HG02852 (cell line): ENCODE measurements around the gene EPB41L4B.

Source experiments
- ATAC-seq: cut with Tn5 transposase; IDR thresholded peaks from one replicate; pipeline ENCODE4 v1.9.1; 2021; ENCODE audit warnings: mild to moderate bottlenecking, moderate library complexity; ENCODE audit not compliant: unreplicated experiment

EPB41L4B gene

DNA sequence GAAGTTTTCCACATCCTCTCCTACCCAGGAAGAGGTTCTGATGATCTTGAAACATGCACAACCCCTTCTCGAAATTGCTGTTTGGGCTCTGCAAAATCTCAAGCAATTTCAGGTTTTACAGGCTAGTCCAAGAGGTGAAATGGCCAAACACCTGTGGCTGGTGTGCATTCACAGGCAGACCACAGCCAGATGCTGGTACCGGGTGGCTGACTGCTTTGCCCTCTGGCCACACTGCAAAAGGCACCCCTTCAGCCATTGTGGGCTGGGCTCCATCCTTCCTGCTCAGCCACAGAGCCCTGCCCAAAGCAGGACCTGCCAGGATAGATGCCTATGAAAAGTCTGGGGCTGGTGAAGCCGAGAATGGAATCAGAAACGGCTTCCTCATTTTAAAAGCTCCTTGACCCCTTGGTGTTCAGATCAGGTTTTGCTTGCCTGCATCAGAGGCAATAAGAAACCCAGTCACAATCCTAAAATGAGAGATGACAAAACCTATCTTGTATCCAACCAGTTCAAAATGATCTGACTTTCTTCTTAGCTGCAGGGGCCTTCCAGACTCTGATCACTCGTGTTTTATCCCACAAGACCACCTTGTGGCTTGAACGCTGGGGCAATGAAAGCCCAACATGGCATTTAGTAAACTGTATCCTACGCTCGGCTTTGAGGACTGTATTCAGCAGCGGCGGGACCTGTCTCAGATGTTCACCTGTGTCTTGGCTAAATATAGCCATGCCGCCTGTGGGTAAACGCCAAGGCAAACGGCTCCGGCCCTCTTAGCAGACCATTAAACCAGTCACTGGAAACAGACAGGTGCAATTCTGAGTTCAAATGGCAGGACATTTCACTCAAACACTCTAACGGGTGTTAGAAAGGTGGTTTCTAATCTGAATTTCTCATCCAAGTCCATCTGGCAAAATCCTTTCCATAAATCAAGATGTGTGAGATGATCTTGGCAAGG lies 49.6 kb downstream of the EPB41L4B start:
- no peak for ATAC-seq

DNA sequence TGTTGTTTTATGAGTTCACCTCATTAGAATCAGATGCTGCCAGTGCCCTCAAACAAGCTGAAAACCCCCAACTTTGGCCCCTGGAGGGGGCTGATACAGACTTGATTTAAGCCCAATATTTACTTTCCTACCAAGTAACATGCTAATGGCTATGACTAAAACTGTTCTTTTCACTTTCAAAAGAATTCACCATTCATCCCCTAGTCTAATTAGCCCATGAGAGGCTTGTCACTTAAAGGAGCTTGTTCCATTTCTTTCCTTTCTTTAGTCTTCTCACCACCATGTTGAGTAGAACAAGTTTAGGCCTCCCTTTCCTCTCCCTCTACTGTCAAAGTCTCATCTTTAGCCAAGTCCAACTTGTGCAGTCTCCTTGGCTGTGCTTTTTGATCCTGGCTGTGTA lies 50.4 kb downstream of the EPB41L4B start:
- ATAC-seq: no peak

DNA sequence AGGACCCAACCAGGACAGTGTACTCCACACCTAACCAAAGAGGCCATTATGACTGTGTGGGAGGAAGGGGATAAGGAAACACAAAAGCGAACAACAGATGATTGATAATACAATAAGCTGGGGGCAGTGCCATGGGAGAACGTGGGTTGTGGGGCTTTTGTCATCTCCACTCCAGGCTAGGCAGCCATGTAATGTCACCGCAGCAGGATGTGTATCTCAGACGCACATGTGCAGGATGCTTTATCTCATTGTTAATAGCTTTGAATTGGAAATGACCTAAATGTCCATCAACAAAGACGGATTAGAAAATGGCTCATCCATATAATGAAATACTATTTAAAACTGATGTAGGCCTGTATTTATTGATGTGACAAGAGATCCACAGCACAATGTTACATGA lies 51.0 kb downstream of the EPB41L4B start:
- ATAC-seq: no peak

DNA sequence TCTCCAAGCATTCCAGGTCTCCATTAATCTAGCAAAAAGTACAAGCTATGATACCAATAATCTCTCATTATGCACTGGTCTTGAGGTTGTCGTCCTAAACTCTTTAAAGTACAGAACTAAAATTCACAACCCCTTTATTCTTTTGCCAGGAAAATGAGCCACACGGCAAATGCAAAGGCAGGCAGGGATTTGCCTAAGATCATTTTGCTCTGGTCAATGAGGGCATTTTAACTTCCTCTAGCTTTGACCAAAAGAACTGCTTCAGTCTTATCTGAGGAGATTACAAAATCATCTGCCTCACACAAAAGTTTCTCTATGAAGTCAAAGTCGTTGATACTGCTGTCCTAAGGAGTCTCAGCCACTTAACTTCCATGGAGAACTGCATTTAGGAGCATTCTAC lies 51.8 kb downstream of the EPB41L4B start:
- ATAC-seq: no peak

DNA sequence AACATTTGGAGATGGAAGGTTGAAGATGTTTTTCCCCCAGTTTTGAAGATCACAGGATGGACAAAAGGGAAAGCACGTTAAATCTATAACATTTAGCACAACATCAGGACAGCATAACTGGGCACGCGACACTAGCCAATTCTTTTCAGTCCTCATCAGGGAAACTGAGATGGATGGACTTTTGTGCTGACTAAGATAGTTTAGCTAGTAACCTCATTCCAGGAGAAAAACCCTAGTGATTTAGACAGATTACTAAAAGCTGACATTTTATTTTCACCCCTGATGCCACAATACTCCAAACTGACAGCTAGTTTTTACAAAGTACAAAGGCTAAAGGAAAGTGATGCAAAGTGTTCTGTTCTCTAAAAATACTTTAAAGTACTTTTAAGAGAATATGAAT lies 53.3 kb downstream of the EPB41L4B start:
- ATAC-seq: no peak

DNA sequence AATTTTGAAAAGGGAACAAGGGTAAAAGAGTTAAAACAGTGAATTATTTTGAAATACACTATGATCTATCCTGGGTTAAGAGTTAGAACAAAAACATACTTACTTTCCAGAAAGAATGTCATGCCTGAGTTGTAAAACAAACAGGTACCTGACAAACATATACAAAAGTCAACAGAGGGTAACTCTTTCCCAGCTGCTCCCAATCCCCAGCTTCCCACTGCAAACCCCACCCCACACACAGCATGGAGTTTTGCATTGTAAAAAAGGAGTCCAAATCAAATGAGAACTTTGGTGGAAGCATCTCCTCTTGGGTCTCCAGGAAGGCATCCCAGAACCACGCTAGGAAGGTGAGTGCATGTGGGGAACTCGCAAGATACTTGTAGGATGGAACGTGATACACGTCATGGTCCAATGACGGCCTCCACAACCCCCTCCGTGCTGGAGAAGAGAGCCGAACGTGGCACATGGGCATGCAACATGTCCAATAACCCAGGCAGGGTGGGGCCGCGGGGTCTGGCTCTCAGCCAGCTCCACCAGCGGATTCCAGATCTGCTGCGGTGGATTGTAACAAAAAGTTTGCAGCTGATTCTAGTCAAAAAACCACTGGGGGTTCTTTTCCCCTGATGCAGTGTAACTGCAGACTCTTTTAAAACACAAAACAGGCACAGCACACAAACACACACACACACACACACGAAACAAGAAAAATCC lies 55.8 kb downstream of the EPB41L4B start:
- ATAC-seq: no peak

DNA sequence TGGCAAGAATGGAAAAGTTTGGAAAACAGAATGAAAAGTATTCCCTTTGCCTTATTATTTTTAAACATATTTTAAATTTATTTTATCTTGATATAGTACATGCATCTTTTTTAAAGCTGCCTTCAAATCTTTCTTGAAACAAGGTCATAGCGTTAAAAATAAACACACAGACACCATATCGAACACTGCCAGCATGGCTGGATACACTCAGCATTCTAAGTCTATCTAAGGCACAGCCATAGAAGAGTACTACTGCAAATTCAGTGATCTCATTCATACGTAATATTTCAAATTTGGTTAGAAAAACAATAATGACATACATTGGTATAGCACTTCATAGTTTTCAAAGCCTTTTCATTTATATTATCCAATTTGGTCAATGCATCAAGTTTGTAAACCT lies 57.5 kb downstream of the EPB41L4B start:
- no peak for ATAC-seq

DNA sequence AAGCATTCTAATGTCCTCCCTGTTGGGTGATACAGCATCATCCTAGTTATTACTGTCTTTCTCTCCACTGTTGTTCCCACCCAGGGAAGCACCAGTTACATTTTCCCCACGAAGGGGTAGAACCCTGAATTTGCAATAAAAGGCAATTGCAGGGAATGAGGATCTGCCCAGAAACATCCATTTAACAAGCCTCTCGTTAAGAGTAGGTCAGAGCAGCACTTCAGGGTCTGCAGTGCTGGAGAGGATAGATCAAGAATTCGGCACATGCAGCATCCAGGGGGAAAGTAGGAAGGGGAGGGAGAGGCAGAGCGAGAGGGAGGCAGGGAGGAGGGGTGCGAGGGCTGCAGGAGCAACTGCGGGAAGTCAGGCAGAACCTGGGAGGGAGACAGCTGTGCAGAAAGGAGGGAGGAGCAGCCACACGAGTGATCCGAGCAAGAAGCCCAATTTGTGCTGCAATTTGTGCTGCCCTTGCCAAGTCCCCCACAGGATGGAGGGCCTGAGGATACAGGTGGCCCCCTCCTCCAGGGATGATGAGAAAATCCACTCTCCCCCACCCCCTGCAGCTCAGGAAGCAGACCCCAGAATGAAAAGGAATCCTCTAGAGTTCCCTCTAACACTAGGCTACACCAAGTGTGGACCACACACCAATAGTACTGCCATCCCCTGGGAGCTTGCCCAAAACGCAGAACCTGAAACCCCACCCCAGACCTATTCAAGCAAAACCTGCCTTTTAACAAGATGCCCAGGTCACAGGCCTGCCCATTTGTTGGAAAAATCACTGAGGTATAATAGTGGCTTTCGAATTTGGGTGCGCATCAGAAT lies 62.2 kb downstream of the EPB41L4B start:
- no peak for ATAC-seq

DNA sequence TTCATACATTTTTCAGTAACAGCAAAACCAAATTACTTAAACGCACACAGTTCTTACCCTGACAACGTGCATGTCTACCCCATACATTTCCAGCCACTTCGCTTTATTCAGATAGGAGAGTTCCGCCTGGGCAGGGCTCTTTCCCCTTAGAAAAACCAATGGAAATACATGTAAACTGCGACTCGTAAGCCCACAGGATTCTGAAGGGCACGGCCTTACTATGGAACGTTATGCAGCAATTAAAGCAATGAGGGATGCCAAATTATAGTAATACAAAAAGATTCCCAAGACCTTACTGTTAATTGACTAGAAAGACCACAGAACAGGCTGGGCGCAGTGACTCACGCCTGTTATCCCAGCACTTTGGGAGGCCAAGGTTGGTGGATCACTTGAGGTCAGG lies 64.5 kb downstream of the EPB41L4B start:
- no peak for ATAC-seq

DNA sequence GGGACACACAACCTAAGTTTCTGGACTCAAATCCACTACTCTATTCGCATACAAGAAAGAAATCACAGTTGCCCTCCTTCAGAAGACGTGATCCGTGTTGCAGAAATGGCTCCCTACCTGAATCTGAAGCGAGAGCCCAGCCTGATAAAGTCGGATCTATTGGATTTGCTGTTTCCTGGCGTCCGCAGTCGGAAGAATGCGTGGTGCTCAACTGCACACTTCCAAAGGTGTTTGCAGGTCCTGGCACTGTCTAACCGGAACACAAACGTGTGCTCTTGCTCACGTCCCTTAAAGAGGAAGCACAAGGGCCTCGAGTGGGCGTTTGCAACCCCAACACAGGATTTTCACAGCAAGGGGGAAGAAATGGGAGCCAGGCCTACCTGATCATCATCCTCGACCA lies 65.5 kb downstream of the EPB41L4B start:
- no peak for ATAC-seq

DNA sequence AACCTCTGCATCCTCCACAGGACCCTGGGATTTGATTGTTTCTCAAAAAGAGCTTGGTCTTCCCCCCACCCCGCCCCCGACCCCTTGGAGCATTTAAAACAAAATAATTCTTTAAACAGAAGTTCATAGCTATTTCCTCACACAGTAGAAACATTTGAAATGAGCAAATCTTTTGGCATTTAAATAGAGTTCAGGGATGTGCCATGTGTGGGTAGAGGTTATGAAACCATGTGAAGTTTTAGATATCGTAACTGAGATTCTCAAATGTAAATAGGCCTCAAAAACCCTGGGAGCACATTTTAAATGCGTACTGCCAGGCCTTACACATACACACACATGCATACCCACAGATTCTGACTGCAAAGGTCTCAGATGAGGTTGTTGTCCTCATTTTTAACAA lies 66.5 kb downstream of the EPB41L4B start:
- ATAC-seq: no peak

DNA sequence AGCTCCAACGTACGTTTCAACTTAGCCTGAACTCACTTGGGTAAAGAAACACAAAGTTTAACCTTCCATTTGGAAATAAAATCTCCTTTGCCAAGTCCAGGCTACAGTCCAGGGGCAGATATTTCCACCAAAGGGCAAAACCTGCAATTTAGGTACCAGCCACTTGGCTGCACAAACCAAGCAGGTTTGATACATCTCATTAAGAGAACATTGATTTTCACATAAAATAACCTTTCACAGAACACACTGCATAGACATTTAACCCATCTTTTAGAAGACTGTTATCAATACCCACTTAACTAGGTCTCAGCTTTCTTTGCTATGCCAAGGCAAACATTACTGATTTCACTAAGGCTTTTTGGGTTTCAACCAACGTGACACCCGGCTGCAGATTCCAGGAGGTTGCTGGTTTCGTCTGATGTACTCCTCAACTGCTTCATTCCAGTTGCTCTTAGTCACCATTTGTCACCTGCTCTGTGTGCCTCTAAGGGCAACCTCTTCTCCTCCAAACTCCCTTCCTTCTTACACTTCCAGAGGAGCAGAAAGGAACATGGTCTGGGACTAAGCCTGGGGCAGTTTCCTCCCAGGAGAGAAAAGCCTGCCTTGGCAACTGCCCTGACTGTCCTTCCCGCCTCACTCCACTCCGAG lies 67.1 kb downstream of the EPB41L4B start:
- ATAC-seq: no peak

DNA sequence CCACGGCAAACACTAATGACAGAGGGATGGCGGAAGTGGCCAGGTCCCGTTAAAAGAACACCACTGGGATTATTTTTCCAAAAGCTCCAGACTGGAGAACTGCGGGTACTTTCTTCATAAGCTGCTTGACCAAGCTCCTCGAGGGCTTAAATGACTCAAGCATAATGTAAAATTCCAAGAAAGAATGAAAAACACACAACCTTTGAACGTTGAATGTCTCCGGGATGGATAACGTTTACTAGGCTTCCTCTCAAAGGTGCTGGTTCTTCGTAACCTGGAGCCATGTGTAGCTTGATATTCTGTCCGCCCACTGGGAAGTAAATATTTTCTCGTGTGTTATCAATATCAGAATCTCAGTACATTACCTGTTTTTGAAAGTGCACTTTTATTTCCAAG lies 67.6 kb downstream of the EPB41L4B start:
- ATAC-seq: no peak

DNA sequence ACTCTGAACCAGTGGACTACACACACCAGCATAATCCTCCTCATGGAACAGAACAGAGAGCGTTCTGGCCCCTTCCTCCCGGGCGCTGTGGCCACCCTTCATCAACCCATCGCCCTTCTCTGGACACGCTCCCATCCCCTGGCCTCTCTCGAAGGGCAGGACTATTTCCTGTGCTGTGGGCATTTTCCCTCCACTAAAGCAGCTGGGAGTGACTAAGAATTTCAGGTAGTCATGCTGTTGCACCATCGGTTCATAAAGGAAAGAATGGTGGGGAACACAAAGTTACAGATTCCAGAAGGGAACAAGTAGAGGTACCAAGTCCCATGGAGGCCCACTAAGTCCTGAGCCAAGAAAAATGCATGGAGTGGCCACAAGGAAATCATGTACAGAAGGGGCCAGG lies 68.6 kb downstream of the EPB41L4B start:
- ATAC-seq: no peak

DNA sequence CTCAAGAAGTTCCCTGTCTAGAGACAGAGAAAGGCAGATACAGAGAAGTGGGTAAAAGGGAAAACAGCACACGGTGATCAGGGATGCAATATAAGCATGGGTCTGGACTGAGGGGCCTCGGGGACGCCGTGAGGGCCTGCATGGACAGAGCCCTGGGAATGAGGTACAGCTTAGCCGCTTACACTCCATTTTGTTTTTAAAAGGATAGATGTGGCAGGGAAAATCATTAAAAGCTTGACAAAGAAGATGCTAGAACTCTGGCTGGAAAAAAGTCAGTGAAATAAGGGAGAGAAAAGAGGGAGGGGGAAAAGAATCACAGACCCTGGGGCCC lies 69.1 kb downstream of the EPB41L4B start:
- ATAC-seq: no peak

DNA sequence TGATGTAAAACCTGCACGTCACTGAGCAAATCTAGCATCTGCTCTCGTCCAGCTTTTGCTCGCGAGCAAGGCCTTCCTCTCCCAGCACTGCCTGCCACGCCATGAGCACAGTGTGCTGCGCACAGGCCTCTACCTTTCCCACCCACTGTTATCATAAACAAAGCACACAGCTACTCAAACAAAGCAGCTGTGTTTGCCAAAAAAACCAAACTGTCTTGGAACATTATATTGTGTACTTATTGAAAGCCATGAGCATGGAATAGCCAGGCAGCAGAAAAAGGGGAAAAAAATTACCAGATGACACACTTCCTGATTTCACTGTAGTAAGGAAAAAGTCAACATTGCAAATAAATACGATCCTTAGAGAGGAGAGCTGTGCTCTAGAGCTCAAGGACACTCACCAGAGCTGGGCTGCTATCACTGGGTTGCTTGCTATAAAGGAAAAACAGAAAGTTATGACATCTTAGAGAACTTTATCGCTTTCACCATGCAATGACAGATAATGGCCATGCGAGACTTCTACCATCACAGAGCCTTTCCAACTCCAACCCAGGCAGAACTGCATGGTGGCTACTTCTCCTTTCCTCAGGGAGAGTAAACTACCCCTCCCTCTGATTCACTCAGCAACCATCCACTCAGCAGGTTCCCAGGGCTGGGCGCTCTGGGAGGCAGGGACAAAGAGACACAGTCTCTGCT lies 69.6 kb downstream of the EPB41L4B start:
- no peak for ATAC-seq

DNA sequence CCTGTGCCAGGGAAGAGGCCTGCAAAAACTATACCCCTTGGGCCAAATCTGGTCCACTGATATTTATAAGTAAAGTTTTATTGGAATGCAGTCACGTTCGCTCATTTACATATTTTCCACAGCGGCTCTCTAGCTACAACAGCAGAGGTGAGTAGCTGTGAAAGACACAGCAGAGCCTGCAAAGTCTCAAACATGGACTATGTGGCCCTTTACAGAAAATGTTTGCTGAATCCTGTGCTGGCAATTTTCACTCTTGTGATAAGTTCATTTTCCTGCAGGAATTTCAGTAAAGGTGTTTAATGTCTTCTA lies 70.1 kb downstream of the EPB41L4B start:
- no peak for ATAC-seq

DNA sequence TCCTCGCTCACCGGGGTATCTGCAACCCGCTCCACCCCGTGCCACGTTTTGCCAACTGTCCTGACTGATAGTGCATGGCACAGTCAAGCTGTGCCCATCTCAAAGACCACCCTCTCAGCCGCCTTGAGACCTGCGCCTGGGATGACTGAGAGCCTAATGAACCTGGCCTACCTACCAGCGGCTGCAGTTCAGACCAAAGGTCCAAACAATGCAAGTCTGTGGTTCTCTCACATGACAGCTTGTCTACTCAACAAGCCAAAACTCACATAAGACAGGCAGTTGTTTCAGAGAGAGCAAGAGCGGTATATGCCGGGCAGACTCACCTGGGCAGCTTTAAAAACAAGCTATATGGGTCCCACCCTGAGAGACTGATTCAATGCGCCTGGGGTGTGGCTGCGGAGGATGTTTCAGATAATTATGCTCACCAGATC lies 70.5 kb downstream of the EPB41L4B start:
- no peak for ATAC-seq

DNA sequence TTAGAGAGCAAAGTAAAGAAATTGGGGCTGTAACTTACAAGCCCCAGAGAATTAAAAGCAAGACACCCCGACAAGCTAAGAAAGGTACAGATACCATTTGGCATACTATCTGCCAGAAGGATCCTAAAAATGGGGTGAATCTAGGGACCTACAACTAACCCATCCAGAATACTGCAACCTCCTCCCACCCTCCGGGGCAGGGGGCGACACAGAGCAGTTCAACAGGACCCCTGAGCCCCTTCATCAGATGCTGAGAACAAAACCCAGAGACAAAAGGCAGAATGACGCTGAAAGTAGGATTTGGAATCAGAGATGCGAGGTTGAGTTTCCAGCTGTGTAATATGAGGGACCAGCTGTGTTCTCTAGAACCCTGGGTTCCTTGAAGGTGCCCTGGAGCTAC lies 71.2 kb downstream of the EPB41L4B start:
- no peak for ATAC-seq

DNA sequence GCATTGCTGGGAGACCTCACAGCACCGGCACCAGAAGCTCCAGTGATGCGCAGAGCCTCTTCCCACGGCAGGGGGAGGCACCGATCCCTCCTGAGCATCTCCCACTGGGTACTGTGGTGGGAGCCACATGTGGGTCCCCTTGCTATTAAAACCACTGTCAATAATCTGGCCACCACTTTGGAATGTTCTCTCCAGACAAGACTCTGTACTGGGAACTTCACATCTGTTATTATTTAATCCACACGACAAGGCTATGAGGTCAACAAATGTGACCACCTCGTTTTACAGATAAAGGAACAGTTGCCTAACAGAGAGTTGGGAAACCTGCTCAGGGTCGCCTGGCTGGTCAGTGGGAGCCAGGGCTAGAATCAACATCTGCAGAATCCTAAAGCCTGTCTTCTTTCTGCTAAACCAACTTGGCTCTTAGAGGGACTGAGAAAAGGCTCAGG lies 72.7 kb downstream of the EPB41L4B start:
- no peak for ATAC-seq

DNA sequence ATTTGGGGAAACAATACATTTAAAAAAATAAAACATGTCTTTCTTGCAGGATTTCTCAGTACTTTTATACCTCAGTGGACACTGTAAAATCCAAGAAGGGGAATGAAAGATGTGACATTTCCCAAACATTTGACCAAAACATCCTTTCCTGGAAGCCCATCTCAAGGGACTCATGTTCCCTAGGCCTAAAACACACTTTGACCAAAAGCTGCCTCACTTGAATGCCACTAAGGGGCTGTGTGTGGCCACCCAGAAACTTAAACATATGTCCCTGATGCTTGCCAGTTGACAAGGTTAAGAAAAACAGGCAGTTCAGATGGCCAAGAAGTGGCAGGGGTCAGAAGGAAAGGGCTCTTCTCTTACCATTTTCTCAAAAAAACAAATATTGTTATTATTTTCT lies 73.6 kb downstream of the EPB41L4B start:
- ATAC-seq: no peak
